Urinary bladder (tissue), 4 donors: Measurements from ENCODE around the gene MAP3K5. TPM values are rescaled to one million over a fixed set of nuclear protein-coding genes. Genes with fewer than 3 reads are reported as not detected.

Source experiments
- DNase-seq: peaks from one replicate; pipeline ENCODE4 v3.0.0-alpha.2; 2015; ENCODE audit errors: extremely low spot score
- H3K27ac ChIP-seq: one replicate; pipeline ENCODE4 v1.5.1; 2013; ENCODE audit warnings: low read depth, mild to moderate bottlenecking, moderate library complexity
- H3K36me3 ChIP-seq: one replicate; pipeline ENCODE4 v1.6.1; 2013; ENCODE audit warnings: mild to moderate bottlenecking, moderate library complexity; ENCODE audit not compliant: insufficient read depth
- H3K4me1 ChIP-seq: one replicate; pipeline ENCODE4 v1.6.1; 2013; ENCODE audit warnings: mild to moderate bottlenecking, moderate library complexity; ENCODE audit not compliant: insufficient read depth
- H3K4me3 ChIP-seq: one replicate; pipeline ENCODE4 v1.5.1; 2013; ENCODE audit warnings: low read depth, low read length
- WGBS: extraction: QIAGEN DNeasy Blood & Tissue Kit; methylation state at CpG from one replicate; pipeline ENCODE4 v1.1.7; 2013; 5-methylcytosine and 5-hydroxymethylcytosine counted together
- polyA plus RNA-seq: library from polyadenylated mRNA; stranded (reverse); fragments of 200-250 nt; gene quantifications from one replicate; pipeline ENCODE4 v1.2.3, GENCODE V29; 2013
- total RNA-seq: library from RNA; depleted of rRNA; stranded (reverse); fragments of >200 nt; gene quantifications from one replicate; pipeline ENCODE4 v1.2.3, GENCODE V29; 2014
- donor health status: healthy with polysubstance abuse.
- donor health status: healthy.

The MAP3K5 gene
- total and polyA plus RNA-seq, 2 donors: 11.3 to 19.4 TPM

DNA sequence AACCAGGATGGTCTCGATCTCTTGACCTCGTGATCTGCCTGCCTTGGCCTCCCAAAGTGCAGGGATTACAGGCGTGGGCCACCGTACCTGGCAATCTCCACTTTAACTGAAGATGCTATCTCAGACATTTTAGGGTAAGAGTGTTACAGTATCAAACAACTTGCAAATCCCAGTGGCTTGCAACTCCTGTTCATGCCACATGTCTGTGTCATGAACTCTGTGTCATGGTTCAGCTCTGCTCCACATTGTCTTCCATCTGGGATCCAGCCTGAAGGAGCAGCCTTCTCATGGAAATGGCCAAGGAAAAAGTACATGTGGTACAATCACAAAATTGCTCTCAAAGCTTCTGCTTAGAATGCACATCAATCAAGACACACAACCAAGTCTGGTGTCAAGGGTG is 114.9 kb downstream of the MAP3K5 start:
- 89% methylated on average over 4 of the region's 4 CpGs for WGBS
- H3K36me3 ChIP-seq: no peaks in the 10 kb centered on the region
- H3K27ac ChIP-seq: no peak overlapping the region
- no peak for DNase-seq
- no peaks in the 10 kb centered on the region for H3K4me1 ChIP-seq
- H3K4me3 ChIP-seq: no peak overlapping the region

DNA sequence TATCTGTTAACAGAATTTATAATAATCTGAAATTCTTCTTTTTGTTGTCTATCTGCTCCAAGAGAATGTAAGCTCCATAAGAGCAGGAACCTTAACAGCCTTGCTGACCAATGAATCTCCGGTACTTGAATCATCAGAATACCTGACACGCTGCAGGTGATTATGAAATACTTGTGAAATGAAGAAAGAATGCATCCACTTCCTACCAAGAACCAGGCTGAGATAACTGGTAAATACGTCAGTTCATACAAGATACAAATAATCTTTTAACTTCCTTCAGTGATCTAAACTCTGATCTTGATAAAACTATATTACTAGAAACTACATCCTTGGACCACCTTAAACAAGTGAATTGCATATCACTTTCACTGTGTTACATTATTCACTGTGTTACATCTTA is 116.2 kb downstream of the MAP3K5 start:
- 81% methylated on average over 3 of the region's 3 CpGs for WGBS
- Histone ChIP-seq H3K4me1 (no peaks in the 10 kb centered on the region), H3K4me3 (no peak overlapping the region), H3K36me3 (no peaks in the 10 kb centered on the region), H3K27ac (no peak overlapping the region)
- no peak for DNase-seq

DNA sequence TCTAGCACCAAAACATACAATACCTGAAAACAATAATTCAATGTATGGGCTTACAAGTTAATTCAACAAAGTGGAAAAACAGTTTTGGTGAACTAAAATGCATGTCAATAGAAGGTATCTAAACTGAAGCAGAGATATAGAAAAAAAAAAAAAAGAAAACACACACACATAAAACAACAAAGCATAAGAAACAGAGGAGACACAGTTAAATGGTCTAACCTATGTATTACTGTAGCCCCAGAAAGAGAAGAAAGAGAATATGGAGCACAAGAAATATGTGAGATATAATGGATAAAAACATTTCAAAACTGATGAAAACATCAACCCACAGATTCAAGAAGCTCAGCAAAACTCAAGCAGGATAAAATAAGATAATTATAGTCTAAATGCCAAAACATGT is 118.7 kb downstream of the MAP3K5 start:
- Histone ChIP-seq H3K4me3 (no peak overlapping the region), H3K36me3 (no peaks in the 10 kb centered on the region), H3K27ac (no peak overlapping the region), H3K4me1 (peaks cover 2% of the 10 kb centered on the region)
- no peak for DNase-seq

DNA sequence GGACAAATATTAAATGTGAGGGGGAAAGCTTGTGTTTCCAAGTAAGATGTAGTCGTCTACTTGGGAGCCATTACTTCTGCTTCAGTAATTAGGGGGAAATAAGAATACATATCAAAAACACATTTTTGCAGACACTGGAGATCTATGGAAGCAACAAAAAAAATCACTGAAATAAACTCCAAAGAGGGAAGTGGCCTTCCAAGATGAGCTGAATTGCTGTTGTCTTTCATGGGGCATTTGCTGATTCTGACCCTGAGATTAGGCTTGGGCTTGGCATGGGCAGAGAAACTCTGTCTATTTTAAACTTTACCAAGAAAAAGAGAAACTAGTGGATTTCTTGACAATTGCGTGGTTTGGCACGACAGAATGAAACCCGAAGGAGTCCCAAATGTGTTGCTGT is 120.1 kb downstream of the MAP3K5 start:
- DNase-seq: no peak
- peaks cover 7% of the 10 kb centered on the region for H3K36me3 ChIP-seq
- 95% methylated on average over 4 of the region's 4 CpGs for WGBS
- H3K27ac ChIP-seq: no peak overlapping the region
- H3K4me1 ChIP-seq: peaks cover 2% of the 10 kb centered on the region
- no peak overlapping the region for H3K4me3 ChIP-seq

DNA sequence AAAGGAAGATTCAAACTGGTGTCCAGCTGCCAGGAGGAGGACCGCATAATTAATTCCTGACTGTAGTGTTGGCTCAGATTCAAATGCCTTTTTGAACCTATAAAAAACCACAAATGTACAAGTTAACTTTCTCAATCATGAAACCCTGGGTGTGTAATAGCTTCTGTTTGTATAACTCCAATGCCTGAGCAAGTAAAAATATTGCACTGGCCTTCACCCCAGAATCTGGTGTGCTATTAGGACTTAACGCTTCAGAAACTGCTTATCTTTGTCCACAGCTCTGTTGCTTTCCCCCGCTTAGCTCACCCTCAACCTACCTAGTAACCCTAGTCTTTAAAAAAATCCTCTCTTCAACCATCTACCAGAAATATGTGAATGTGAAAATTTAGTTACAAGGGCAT is 123.0 kb downstream of the MAP3K5 start:
- WGBS: 53% methylated on average over 3 of the region's 3 CpGs
- Histone ChIP-seq H3K4me3 (no peak overlapping the region), H3K27ac (no peak overlapping the region), H3K4me1 (peaks cover 2% of the 10 kb centered on the region), H3K36me3 (peaks cover 7% of the 10 kb centered on the region)
- no peak for DNase-seq

- Histone ChIP-seq H3K36me3 (peaks cover 7% of the 10 kb centered on the region), H3K4me3 (no peak overlapping the region), H3K27ac (no peak overlapping the region), H3K4me1 (peaks cover 2% of the 10 kb centered on the region)
- no peak for DNase-seq
- WGBS: 87% methylated on average over 3 of the region's 3 CpGs
These were observed 123.7 kb downstream of the MAP3K5 start for GRCh38 chr6:136668571-136668970.

DNA sequence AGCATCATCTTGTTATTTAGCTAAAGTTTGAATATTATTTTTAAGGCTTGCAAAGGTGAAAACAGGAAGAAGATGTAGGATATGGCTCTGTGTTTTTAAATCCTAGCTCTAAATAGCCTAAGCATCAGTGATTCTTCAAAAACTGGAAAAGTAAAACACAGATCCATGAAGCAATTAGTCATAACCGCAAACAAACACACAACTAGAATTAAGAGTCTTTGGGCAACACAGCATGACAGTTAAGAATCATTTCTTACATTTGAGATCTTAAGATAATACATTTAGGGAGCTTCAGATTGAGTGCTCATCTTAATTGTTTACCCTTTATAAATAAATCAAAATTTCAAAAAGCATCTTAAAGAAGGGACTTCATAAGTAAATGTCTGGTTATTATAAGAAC is 126.2 kb downstream of the MAP3K5 start:
- H3K27ac ChIP-seq: no peak overlapping the region
- DNase-seq: no peak
- peaks cover 7% of the 10 kb centered on the region for H3K36me3 ChIP-seq
- peaks cover 2% of the 10 kb centered on the region for H3K4me1 ChIP-seq
- H3K4me3 ChIP-seq: no peak overlapping the region
- 96% methylated on average over 1 of the region's 1 CpG for WGBS

GRCh38 chr6:136662347-136663237 is 129.7 kb downstream of the MAP3K5 start:
- WGBS: 76% methylated on average over 3 of the region's 3 CpGs
- no peaks in the 10 kb centered on the region for H3K4me1 ChIP-seq

DNA sequence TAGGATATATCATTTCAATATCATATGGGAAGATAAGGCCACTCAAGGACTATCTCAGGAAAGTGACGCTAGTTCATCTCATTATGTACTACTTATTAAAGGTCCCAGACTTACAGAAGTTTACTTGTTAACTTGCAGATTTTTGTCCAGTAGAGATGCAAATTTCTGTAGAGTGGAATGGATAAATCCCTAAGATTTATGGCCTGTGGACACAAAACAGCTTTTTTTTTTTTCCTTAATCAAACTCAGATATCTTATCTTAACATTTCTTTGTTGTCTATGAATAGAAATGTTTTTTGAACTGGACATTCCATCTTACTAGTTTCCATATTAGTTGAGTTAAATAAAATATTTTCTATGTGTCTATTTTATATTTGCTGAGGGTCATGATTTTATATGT is 131.6 kb downstream of the MAP3K5 start:
- WGBS: 85% methylated on average over 1 of the region's 1 CpG

More at GRCh38 chr6:136662347-136663237, 129.7 kb downstream of the MAP3K5 start:
- Histone ChIP-seq H3K36me3 (peaks cover 3% of the 10 kb centered on the region), H3K27ac (no peak overlapping the region), H3K4me3 (no peak overlapping the region)
- no peak for DNase-seq

DNA sequence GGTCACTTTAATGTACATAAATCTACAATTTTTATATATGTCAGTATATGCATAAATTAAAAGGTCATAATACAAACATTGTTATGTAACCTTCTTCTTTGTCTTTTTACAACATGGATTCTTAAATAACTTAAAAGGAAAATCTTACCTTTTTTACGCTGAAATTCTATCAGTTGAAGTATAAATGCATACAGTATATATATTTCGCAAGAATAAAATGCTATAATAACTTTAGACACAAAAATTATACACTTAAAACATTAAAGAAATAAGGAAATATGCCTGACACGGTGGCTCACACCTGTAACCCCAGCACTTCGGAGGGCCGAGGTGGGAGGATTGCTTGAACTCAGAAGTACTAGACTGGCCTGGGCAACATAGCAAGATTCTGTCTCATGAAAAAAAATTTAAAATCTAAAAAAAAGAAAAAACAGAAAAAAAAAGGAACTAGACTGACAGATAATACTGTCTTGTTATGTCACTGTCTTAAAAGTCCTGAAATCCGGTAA is 132.2 kb downstream of the MAP3K5 start:
- 95% methylated on average over 6 of the region's 6 CpGs for WGBS

More for the DNA sequence above, 131.6 kb downstream of the MAP3K5 start:
- no peak for DNase-seq
- H3K4me3 ChIP-seq: no peak overlapping the region
- no peaks in the 10 kb centered on the region for H3K36me3 ChIP-seq
- H3K4me1 ChIP-seq: no peaks in the 10 kb centered on the region
- no peak overlapping the region for H3K27ac ChIP-seq

GRCh38 chr6:136658711-136659110 is 133.6 kb downstream of the MAP3K5 start:
- Histone ChIP-seq H3K27ac (no peak overlapping the region), H3K36me3 (no peaks in the 10 kb centered on the region), H3K4me1 (no peaks in the 10 kb centered on the region), H3K4me3 (no peak overlapping the region)
- DNase-seq: no peak
- WGBS: 83% methylated on average over 2 of the region's 2 CpGs

More for the DNA sequence above, 132.2 kb downstream of the MAP3K5 start:
- Histone ChIP-seq H3K36me3 (no peaks in the 10 kb centered on the region), H3K4me1 (no peaks in the 10 kb centered on the region), H3K4me3 (no peak overlapping the region), H3K27ac (no peak overlapping the region)
- DNase-seq: no peak

DNA sequence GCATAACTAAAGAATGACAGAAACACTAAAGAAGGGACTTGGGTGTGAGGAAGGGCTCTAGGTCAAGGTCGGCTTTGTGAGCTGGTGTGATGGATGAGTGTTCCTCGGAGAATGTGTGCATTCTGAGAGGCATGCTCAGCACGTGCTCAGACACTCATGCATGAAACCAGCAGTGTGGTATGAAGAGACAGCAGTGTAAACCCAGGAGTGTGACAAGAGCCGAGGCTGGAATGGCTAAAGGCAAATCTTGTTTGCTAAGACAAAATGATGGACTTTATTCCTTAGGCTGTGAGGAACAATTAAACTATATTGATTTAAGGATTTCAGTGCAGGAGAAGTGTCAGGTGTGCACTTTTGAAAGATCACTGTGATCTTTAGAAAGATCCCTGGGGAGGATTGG is 134.6 kb downstream of the MAP3K5 start:
- Histone ChIP-seq H3K36me3 (no peaks in the 10 kb centered on the region), H3K4me1 (no peaks in the 10 kb centered on the region), H3K27ac (no peak overlapping the region), H3K4me3 (no peak overlapping the region)
- WGBS: 70% methylated on average over 4 of the region's 4 CpGs
- no peak for DNase-seq

- Histone ChIP-seq H3K4me1 (no peaks in the 10 kb centered on the region), H3K4me3 (no peak overlapping the region), H3K27ac (no peak overlapping the region), H3K36me3 (no peaks in the 10 kb centered on the region)
- no peak for DNase-seq
- 82% methylated on average over 1 of the region's 1 CpG for WGBS
These were observed 136.2 kb downstream of the MAP3K5 start for GRCh38 chr6:136656121-136656520.

GRCh38 chr6:136655239-136656014 is 136.8 kb downstream of the MAP3K5 start:
- H3K4me1 ChIP-seq: no peaks in the 10 kb centered on the region
- no peak overlapping the region for H3K4me3 ChIP-seq
- no peaks in the 10 kb centered on the region for H3K36me3 ChIP-seq
- WGBS: 77% methylated on average over 6 of the region's 6 CpGs
- no peak overlapping the region for H3K27ac ChIP-seq
- DNase-seq: no peak
